Measurements from ENCODE around the gene MPDU1. TPM values are rescaled to one million over a fixed set of nuclear protein-coding genes. Genes with fewer than 3 reads are reported as not detected.

Gene MPDU1
- total RNA-seq, 1 experiment from 2014 or later: 73.1 TPM

DNA sequence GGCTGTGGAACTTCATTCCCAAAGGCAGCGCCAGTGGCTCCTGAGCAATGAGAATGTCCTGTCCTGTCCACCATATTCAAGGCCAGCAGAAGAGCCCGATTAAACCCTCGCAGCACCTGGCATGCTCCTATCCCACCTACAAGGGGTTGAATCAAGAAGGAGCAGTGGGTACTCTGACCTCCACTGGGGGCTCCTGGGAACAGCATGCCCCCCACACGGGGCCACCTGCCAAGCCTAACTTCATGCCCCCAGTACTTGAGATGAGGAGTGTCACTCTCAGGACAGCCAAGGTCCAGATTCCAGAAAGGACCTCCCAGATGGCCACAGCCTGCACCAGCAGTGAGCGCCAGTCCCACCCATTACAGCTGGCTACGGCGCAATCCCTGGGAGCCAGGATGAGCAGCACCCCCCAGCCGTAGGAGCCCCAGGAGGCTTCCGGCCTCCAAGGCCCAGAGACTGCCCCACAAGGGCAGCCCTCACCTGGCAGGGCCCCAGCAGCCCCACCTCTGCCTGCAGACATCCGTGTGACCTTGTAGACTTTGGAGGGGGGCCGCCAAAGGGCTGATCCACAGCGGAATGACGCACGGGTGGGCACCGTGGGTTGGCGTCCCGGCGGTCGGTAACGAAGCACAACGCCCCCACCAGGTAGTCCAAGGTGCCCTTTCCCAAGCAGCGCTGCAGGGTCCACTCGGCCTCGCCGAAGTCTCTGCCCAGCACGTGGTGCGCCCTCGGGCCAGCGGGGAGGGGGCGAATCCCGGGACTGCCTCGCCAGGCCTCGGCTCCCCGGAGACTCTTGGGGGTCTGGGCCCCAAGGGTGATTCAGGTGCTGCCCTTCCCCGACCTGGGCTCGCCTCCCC, 1.0 kb upstream of the MPDU1 start:
- Histone ChIP-seq H3K4me1 (ENCODE audit: insufficient read depth, low read length) (no peaks in the 10 kb centered on the region), H2BK5ac (ENCODE audit: insufficient read length, low read length) (no peak overlapping the region), H2BK120ac (ENCODE audit: low read depth, low read length, poor library complexity, severe bottlenecking) (no peak overlapping the region), H3K4me2 (ENCODE audit: insufficient read depth, insufficient read length, low read length) (peak overlapping the region; percentile 79), H4K91ac (ENCODE audit: insufficient read length, low read depth, low read length) (peak overlapping the region; percentile 96), H3T11ph (ENCODE audit: low read length) (no peak overlapping the region), H3K56ac (ENCODE audit: insufficient read length, low read depth, low read length) (no peak overlapping the region), H3K18ac (ENCODE audit: insufficient read length, low read depth, low read length) (peak overlapping the region; percentile 88), H3K14ac (ENCODE audit: insufficient read depth, low read length) (peak overlapping the region; percentile 97), H4K8ac (replicated peaks; ENCODE audit: insufficient read length, low read depth, low read length) (peak overlapping the region; percentile 98), H3K27me3 (ENCODE audit: insufficient read depth, low read length) (no peaks in the 10 kb centered on the region), H2AK5ac (ENCODE audit: insufficient read length, low read length) (no peak overlapping the region), H2AFZ (ENCODE audit: low read length) (no peak overlapping the region), H3K9ac (ENCODE audit: extremely low read depth, insufficient read length, low read length) (peak overlapping the region; percentile 89), H3K79me1 (ENCODE audit: insufficient read depth, low read depth, low read length, poor library complexity, severe bottlenecking) (no peaks in the 10 kb centered on the region), H3K79me2 (ENCODE audit: insufficient read depth, low read length) (no peaks in the 10 kb centered on the region; the same call in 1 of the 2 replicates), H3K4ac (ENCODE audit: low read depth, low read length) (peak overlapping the region; percentile 70), H3K23me2 (ENCODE audit: insufficient read length, low read depth, low read length, poor library complexity, severe bottlenecking) (peaks cover 3% of the 10 kb centered on the region), H4K5ac (ENCODE audit: insufficient read length, low read depth, low read length) (peak overlapping the region; percentile 99), H2BK15ac (ENCODE audit: low read depth, low read length) (no peak overlapping the region), H3K27ac (ENCODE audit: insufficient read length, low read depth, low read length) (peak overlapping the region; percentile 96), H2BK20ac (ENCODE audit: low read depth, low read length, poor library complexity, severe bottlenecking) (no peak overlapping the region), H3K9me3 (ENCODE audit: control insufficient read depth, low read depth, low read length) (no peaks in the 10 kb centered on the region), H4K20me1 (ENCODE audit: control insufficient read depth, insufficient read depth, insufficient read length) (no peaks in the 10 kb centered on the region), H2BK12ac (ENCODE audit: insufficient read length, low read depth, low read length) (peak overlapping the region; percentile 58), H3K23ac (ENCODE audit: insufficient read length, low read depth, low read length) (no peak overlapping the region)
- Mint-ChIP-seq H3K4me3 (peak overlapping the region; percentile 98), H3K27ac (peak overlapping the region; percentile 100; a peak in 5 of 7 replicates), H3K9me3 (peaks cover 0 to 3% of the 10 kb centered on the region in 2 experiments; a peak in 1 of 5 replicates), H3K4me1 (peaks cover 37 to 54% of the 10 kb centered on the region in 2 experiments), H3K27me3 (ENCODE audit: low read depth) (no peaks in the 10 kb centered on the region; the same call in none of the 2 replicates), H3K36me3 (ENCODE audit: insufficient read depth in 1 of 3, low read depth in 3 of 3) (peaks cover 18 to 48% (median 39%) of the 10 kb centered on the region in 3 experiments)
- no CpG with 5 or more reads among the region's 36 CpGs for WGBS (ENCODE audit: extremely low coverage, insufficient read length, low lambda C conversion rate)
- TF ChIP-seq, protein P1, sequence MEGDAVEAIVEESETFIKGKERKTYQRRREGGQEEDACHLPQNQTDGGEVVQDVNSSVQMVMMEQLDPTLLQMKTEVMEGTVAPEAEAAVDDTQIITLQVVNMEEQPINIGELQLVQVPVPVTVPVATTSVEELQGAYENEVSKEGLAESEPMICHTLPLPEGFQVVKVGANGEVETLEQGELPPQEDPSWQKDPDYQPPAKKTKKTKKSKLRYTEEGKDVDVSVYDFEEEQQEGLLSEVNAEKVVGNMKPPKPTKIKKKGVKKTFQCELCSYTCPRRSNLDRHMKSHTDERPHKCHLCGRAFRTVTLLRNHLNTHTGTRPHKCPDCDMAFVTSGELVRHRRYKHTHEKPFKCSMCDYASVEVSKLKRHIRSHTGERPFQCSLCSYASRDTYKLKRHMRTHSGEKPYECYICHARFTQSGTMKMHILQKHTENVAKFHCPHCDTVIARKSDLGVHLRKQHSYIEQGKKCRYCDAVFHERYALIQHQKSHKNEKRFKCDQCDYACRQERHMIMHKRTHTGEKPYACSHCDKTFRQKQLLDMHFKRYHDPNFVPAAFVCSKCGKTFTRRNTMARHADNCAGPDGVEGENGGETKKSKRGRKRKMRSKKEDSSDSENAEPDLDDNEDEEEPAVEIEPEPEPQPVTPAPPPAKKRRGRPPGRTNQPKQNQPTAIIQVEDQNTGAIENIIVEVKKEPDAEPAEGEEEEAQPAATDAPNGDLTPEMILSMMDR (conservative IDR thresholded peaks at IDR 0.05): no peak; the same call in 2 of the 3 replicates
- DNase-seq: peak; percentile 46
